ENCODE data around the gene CFAP97D2.

CFAP97D2 gene

DNA sequence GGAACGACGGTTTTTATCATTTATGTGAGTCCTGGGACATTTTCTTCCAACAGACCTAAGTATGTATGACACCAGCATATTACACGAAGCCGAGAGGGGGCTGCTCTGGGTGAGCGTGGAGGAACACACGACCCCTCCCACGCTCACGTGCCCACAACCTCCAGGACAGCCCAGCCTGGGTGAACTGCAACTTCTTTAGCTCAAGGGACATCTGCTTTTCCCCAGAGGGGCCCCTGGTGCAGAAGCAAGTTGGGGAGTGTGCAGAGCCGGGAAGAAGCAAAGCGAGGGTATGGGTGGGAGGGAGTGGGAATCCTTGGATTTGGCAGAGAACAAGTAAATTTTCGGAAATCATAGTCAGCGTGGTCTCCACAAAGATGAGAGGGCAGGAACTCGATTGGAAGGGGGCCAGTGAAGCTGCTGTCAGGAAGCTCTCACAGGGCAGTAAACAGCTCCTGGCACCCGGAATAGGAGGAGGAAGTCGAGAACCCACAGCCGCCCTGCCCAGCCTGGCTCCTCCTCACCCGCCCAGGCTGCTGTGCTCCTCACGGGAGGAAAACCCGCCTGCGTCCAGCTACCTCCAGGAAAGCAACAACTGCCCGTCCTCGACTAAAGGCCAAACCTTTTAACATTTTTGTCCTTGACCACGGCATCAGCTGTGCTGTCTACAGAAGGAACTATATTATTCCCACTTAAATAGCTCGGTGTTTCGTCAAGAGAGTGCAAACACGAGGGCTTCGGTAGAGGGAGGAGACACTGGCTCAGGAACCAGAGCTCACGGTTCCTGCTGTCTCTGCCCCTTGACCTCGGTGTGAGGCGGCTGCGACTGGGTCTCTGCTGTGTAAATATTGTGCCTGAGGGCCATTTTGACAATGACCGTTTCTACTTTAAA, 17.2 kb upstream of the CFAP97D2 start:
- TF ChIP-seq, protein P1, sequence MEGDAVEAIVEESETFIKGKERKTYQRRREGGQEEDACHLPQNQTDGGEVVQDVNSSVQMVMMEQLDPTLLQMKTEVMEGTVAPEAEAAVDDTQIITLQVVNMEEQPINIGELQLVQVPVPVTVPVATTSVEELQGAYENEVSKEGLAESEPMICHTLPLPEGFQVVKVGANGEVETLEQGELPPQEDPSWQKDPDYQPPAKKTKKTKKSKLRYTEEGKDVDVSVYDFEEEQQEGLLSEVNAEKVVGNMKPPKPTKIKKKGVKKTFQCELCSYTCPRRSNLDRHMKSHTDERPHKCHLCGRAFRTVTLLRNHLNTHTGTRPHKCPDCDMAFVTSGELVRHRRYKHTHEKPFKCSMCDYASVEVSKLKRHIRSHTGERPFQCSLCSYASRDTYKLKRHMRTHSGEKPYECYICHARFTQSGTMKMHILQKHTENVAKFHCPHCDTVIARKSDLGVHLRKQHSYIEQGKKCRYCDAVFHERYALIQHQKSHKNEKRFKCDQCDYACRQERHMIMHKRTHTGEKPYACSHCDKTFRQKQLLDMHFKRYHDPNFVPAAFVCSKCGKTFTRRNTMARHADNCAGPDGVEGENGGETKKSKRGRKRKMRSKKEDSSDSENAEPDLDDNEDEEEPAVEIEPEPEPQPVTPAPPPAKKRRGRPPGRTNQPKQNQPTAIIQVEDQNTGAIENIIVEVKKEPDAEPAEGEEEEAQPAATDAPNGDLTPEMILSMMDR (IDR thresholded peaks at IDR 0.05) = no peak

DNA sequence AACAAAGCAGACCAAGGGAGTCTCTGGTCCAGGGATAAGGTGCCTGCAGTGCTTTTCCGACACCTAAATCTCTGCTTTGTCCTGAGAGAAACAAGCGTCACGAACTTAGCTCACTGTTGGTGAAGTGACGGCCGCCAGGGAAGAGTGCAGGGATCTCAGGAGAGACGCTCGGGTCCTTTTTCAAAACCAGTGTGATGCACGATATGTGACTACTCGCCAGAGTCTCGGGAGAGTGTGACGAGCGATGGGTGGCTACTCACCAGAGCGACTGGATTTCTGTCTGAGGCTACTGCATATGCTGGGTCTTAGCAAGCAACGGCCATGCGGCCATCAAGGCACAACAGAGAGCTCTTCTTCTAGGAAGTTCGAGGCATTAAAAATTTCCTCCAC, 16.5 kb upstream of the CFAP97D2 start:
- TF ChIP-seq, protein P1 (IDR thresholded peaks at IDR 0.05) = no peak

DNA sequence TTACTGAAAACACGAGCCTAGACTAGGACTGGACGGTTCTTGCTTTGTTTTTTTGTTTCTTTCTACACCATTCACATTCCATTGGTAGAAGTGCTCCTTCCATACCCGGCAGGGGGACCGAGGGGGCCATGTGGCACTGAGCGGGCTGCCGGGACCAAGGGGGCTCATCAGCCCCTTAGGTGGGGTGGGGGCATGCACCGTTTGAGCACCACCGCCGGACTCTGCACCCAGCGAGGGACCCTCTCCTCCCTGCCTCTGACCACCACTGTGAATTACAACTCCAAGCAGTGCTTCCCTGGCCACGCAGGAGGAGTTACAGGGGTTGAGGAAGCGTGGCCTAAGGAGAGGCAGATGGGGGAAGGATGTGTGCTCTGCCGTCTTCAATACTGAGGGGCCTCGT, 15.0 kb upstream of the CFAP97D2 start:
- TF ChIP-seq, protein P1 (IDR thresholded peaks at IDR 0.05) = no peak

DNA sequence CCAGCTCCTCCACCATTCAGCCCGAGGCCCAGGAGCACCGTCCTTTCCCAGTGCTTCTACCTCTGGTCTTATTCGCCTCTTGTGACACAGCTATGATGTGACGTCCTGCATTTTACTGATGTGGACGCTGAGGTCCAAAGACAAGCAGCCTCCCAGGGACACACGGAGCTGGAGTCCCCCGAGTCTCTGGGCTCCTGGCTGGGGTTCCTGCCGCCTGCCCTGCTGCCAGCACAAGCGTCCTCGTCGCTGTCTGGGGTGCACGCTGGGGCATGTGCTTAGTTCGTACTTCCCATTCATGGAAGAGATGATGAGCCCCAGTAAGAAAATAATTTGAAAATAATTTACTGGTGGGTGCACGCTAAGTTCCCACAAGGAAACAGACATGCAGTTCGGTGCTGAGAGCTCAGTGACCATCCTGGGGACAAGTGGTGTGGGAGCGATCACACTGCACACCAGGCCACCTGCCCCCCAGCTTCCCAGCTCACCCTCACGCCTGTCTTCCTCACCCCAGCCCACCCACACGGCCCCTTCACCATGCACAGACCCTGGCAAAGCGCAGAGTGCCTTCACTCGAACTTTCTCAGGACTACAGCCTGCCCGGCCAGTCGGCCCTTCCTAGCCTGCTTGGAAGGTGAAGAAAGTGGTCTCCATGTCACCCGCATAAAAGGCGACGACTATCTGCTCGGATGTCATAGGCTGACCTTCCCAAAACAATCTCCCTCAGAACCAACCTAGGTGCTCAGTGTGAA, 14.2 kb upstream of the CFAP97D2 start:
- TF ChIP-seq, protein P1 (IDR thresholded peaks at IDR 0.05) = no peak

DNA sequence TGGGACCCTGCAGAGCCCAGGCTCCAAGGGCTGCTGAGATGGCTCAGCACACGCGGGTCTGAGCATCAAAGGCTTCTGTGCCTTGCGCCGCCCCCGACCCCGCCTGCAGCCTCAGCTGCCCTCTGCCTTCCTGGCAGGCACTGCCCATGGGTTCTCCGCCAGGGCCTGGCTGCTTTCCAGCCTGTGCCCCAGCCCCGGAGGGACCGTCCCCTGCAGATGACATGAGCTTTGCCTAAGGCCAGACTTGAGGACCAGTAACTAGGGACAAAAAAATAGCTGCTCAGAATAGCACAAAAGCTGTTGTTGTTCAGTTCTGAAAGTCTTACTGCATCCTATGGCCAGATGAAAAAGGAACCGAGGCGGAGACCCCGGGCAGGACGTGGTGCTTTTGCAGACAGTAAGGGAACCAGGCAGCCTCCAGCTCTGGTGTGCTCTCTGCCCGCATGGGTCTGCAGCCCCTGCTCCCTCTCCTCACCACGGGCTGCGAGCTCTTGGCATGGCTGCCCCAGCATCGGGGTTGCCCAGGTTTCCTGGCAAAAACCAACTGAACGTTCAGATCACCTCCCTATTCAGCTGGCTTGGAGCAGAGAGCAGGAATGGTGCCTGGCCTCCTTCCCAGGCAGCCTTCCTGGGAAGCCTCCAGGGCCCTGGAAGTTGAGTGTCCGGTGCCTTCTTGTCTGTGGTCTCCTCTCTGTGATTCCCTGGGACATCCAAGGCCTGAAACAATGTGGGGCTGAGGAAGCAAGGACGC, 12.5 kb upstream of the CFAP97D2 start:
- TF ChIP-seq, protein P1 (IDR thresholded peaks at IDR 0.05) = no peak

DNA sequence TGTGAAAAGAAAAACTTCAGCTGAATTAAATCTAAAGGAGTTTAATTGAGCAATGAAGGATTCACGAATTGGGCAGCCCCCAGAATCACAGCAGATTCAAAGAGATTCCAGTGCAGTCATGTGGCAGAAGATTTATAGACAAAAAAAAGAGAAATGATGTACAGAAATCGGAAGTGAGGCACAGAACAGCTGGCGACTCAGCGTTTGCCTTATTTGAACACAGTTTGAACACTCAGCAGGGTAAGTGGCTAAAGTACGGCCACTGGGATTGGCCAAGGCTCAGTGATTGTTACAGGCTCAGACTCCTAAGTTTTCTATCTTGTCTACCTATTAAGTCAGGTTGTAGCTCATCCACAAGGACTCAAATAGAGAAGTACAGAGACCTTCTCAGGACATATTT, 11.6 kb upstream of the CFAP97D2 start:
- TF ChIP-seq, protein P1 (IDR thresholded peaks at IDR 0.05) = no peak

DNA sequence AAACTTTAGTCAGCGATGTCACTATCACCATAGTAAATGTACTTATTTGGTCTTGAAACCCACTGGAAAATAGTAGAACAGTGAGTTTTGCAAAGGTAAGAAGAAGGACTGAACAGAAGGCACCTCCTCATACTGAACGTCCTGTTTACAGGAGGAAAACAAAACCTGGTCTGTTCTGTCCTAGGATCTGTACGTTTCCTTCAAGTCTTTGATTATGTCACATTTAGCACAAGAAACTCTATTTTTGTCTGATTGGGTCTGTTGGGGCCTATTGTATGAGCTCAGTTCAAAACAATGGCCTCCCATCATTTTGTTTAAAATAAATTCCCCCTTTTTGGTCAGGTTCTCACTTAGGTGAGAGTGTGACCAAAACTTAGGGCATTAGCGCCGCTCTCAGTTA, 11.2 kb upstream of the CFAP97D2 start:
- TF ChIP-seq, protein P1 (IDR thresholded peaks at IDR 0.05) = no peak
